Neuronal stem cell (in vitro differentiated cells): ENCODE results near the gene CPM.
"Not testable (repeated sequence)": the region's sequence is repeated elsewhere in the genome, so short reads cannot be mapped to it uniquely, and the experiment has no call there.

Experiments
- DNase-seq: peaks from one replicate; pipeline ENCODE4 v3.0.0-alpha.2; 2013; ENCODE audit warnings: low spot score
- H2AFZ ChIP-seq: one replicate; pipeline ENCODE4 v1.6.1; 2013; ENCODE audit warnings: mild to moderate bottlenecking, low read length, inconsistent platforms
- H2AK5ac ChIP-seq: 2 replicates; pipeline ENCODE4 v1.6.1; 2013; ENCODE audit warnings: low read depth, mild to moderate bottlenecking, inconsistent platforms, low read length, moderate library complexity, mixed read lengths
- H2BK120ac ChIP-seq: 2 replicates; pipeline ENCODE4 v1.6.1; 2013; ENCODE audit warnings: low read depth, mild to moderate bottlenecking, inconsistent platforms, low read length, moderate library complexity, mixed read lengths
- H2BK12ac ChIP-seq: one replicate; pipeline ENCODE4 v1.6.1; 2013; ENCODE audit warnings: low read length, inconsistent platforms
- H2BK15ac ChIP-seq: 2 replicates; pipeline ENCODE4 v1.6.1; 2013; ENCODE audit warnings: mild to moderate bottlenecking, low read length, inconsistent platforms, mixed read lengths
- H2BK5ac ChIP-seq: one replicate; pipeline ENCODE4 v1.6.1; 2013; ENCODE audit warnings: inconsistent platforms, mild to moderate bottlenecking, low read length, moderate library complexity
- H3K14ac ChIP-seq: one replicate; pipeline ENCODE4 v1.6.1; 2013; ENCODE audit warnings: low read length, inconsistent platforms
- H3K18ac ChIP-seq: 2 replicates; pipeline ENCODE4 v1.6.1; 2013; ENCODE audit warnings: low read length, inconsistent platforms
- H3K23ac ChIP-seq: 2 replicates; pipeline ENCODE4 v1.6.1; 2013; ENCODE audit warnings: low read depth, mild to moderate bottlenecking, mixed read lengths, low read length, inconsistent platforms; ENCODE audit not compliant: poor library complexity
- H3K27ac ChIP-seq: replicated peaks from 3 replicates; pipeline ENCODE4 v1.5.1; 2013; ENCODE audit warnings: low read length, inconsistent platforms
- H3K27me3 ChIP-seq, 3 experiments: 2 replicates each; pipeline ENCODE4 v1.6.1; 2013; ENCODE audit warnings: low read length in 3 of 3, mild to moderate bottlenecking in 2 of 3, inconsistent platforms in 1 of 3, low read depth in 1 of 3, mixed read lengths in 1 of 3, moderate library complexity in 1 of 3; ENCODE audit not compliant: control insufficient read depth in 3 of 3, insufficient read depth in 3 of 3
- H3K36me3 ChIP-seq, 2 donors: replicated peaks in 1 of 2; 2 replicates each; pipeline ENCODE4 v1.6.1; 2013; ENCODE audit warnings: low read length in 2 of 2; ENCODE audit not compliant: control insufficient read depth in 2 of 2, insufficient read depth in 2 of 2
- H3K4ac ChIP-seq: 2 replicates; pipeline ENCODE4 v1.6.1; 2013; ENCODE audit warnings: inconsistent platforms, mild to moderate bottlenecking, low read length, moderate library complexity
- H3K4me1 ChIP-seq, 2 donors: 1 replicate in 1 of 2; 2 replicates in 1 of 2; pipeline ENCODE4 v1.6.1; 2013; ENCODE audit warnings: low read length in 2 of 2, low read depth in 1 of 2; ENCODE audit not compliant: control insufficient read depth in 2 of 2, insufficient read depth in 1 of 2
- H3K4me2 ChIP-seq: one replicate; pipeline ENCODE4 v1.6.1; 2013; ENCODE audit warnings: mild to moderate bottlenecking, low read length, inconsistent platforms; ENCODE audit not compliant: insufficient read depth, poor library complexity, severe bottlenecking
- H3K4me3 ChIP-seq, 2 donors: 2 replicates each; pipeline ENCODE4 v1.5.1; 2013; ENCODE audit warnings: low read length in 2 of 2, mild to moderate bottlenecking in 2 of 2, inconsistent platforms in 1 of 2, moderate library complexity in 1 of 2
- H3K79me1 ChIP-seq: one replicate; pipeline ENCODE4 v1.6.1; 2013; ENCODE audit warnings: low read depth, mild to moderate bottlenecking, inconsistent platforms, low read length, moderate library complexity
- H3K9ac ChIP-seq: one replicate; pipeline ENCODE4 v1.6.1; 2013; ENCODE audit warnings: mild to moderate bottlenecking, low read depth, low read length, inconsistent platforms; ENCODE audit not compliant: poor library complexity
- H3K9me3 ChIP-seq, 2 donors: replicated peaks in 1 of 2; 2 replicates each; pipeline versions ENCODE3 to v1.6.1; 2013; ENCODE audit warnings: low read length in 2 of 2, mild to moderate bottlenecking in 2 of 2, inconsistent platforms in 1 of 2, low read depth in 1 of 2, mixed read lengths in 1 of 2, moderate library complexity in 1 of 2; ENCODE audit not compliant: control insufficient read depth in 2 of 2, insufficient read depth in 1 of 2
- H4K8ac ChIP-seq: one replicate; pipeline ENCODE4 v1.6.1; 2013; ENCODE audit warnings: low read depth, mild to moderate bottlenecking, inconsistent platforms, low read length, moderate library complexity
- H4K91ac ChIP-seq: one replicate; pipeline ENCODE4 v1.6.1; 2013; ENCODE audit warnings: low read length, low read depth, mild to moderate bottlenecking, inconsistent platforms; ENCODE audit not compliant: poor library complexity
- WGBS, 2 donors: extraction: QIAGEN DNeasy Blood & Tissue Kit; methylation state at CpG; one replicate each; pipeline ENCODE4 v1.1.7; 2013; ENCODE audit warnings: missing lambda C conversion rate in 2 of 2, mixed read lengths in 1 of 2; ENCODE audit not compliant: insufficient read length in 2 of 2, insufficient replicate concordance in 1 of 2; ENCODE audit errors: extremely low coverage in 2 of 2; 5-methylcytosine and 5-hydroxymethylcytosine counted together

CPM gene

DNA sequence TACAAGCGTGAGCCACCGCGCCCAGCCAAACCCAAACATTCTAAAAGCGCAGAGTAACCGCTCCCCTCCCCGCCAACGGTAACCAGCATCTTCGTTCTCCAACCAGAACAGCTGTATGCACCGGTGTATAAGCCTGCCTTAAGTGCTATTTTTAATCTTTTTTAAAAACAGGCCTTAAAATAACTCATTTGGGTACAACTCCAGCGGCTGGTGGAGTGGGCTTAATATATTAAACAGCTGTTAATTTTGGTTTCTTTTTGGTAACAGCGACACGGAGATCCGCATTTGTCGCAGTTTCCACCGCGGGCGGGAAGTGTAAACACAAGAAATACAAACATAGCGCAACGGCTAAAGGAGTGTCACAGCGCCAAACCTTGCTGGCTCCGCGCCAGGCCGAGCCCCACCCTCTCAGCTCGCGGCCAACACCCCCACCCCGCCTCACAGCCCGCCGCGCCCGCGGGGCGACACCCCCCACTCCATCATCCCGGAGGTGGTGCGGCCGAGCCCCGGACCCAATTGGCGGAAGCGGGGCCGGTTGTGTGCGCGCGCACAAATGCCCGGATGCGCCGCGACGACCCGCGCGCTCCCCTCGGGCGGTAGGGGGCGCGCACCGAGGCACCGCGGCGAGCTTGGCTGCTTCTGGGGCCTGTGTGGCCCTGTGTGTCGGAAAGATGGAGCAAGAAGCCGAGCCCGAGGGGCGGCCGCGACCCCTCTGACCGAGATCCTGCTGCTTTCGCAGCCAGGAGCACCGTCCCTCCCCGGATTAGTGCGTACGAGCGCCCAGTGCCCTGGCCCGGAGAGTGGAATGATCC lies 125.2 kb downstream of the CPM start, which contains the start of gene MDM2:
Gene MDM2 (plus strand): TSS at position 602 of the 812 bp plus-strand sequence. CDS start 301 bp downstream, outside the sequence.
- Histone ChIP-seq H3K14ac (peak within 1 kb of the TSS; percentile 99), H3K4ac (peak within 1 kb of the TSS; percentile 100), H2AFZ (peak within 1 kb of the TSS; percentile 95), H2BK120ac (peak within 1 kb of the TSS; percentile 87), H2AK5ac (peak within 1 kb of the TSS; percentile 95), H3K18ac (peak within 1 kb of the TSS; percentile 100), H3K36me3 (peaks cover 0 to 36% of the 10 kb centered on the region in 2 donors), H2BK5ac (peak within 1 kb of the TSS; percentile 97), H3K27me3 (no peaks in the 10 kb centered on the region), H3K9me3 (peaks cover 0 to 5% of the 10 kb centered on the region in 2 donors), H3K4me1 (peaks cover 0 to 6% of the 10 kb centered on the region in 2 donors), H3K79me1 (peaks cover 2% of the 10 kb centered on the region), H3K23ac (peak within 1 kb of the TSS; percentile 100), H4K8ac (no peak within 1 kb of the TSS), H3K4me2 (peak within 1 kb of the TSS; percentile 95), H2BK15ac (peak within 1 kb of the TSS; percentile 98), H3K27ac (peak within 1 kb of the TSS; percentile 99), H3K9ac (peak within 1 kb of the TSS; percentile 99), H3K4me3 (peak within 1 kb of the TSS; percentile 95 to 100), H4K91ac (peak within 1 kb of the TSS; percentile 100), H2BK12ac (peak within 1 kb of the TSS; percentile 41)
- no CpG with 5 or more reads among the region's 72 CpGs for WGBS, 2 donors
- peak; percentile 90 for DNase-seq

DNA sequence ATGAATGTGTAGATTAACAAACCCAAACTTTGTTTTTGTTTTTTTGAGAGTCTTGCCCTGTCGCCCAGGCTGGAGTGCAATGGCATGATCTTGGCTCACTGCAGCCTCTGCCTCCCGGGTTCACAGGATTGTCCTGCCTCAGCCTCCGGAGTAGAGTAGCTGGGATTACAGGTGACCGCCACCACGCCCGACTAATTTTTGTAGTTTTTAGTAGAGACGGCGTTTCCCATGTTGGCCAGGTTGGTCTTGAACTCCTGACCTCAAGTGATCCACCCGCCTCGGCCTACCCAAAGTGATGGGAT lies 125.7 kb downstream of the CPM start:
- not testable (repeated sequence) for H3K9ac ChIP-seq, H2BK5ac ChIP-seq, H3K4ac ChIP-seq, H2BK15ac ChIP-seq, H3K23ac ChIP-seq, H4K8ac ChIP-seq, H4K91ac ChIP-seq, H2BK120ac ChIP-seq, H3K79me1 ChIP-seq, H3K4me1 ChIP-seq, H2BK12ac ChIP-seq, DNase-seq, H3K27me3 ChIP-seq, H2AK5ac ChIP-seq, H3K9me3 ChIP-seq, H3K14ac ChIP-seq, H3K18ac ChIP-seq
- no CpG with 5 or more reads among the region's 10 CpGs for WGBS, 2 donors
- Histone ChIP-seq H3K4me2 (peak overlapping the region; percentile 56), H3K27ac (peak overlapping the region; percentile 79), H3K36me3 (peaks cover 0 to 30% of the 10 kb centered on the region in 2 donors), H3K4me3 (peak overlapping the region; percentile 69 to 95), H2AFZ (peak overlapping the region; percentile 66)

DNA sequence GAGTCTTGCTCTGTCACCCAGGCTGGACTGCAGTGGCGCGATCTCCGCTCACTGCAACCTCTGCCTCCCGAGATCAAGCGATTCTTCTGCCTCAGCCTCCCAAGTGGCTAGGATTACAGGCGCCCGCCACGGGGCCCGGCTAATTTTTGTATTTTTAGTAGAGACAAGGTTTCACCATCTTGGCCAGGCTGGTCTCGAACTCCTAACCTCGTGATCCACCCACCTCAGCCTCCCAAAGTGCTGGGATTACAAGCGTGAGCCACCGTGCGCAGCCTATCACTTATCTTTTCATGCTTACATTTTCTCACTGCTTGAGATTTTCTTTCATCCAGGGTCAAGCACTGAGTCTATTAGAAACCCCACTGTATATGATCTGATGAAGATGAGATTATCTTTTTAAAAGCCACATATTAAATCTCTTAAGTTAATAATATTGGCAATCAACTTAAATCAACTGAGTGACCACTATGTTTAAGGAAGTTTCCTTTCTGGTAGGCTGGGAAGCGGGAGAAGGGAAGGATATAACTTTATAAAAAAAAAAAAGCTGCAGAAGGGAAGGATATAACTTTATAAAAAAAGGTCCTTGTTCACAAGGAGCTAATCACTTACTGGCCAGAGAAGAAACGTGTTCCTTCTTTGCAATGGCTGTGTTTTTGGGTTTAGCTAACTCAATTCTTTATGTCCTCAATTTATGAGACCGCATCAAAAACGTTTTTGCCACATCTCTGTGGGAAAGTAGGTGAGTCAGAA lies 126.3 kb downstream of the CPM start:
- Histone ChIP-seq H4K8ac (no peak overlapping the region), H3K27ac (no peak overlapping the region), H3K18ac (no peak overlapping the region), H2BK120ac (no peak overlapping the region), H3K23ac (no peak overlapping the region), H2BK5ac (no peak overlapping the region), H2AK5ac (no peak overlapping the region), H2BK15ac (no peak overlapping the region), H3K4ac (no peak overlapping the region), H3K14ac (no peak overlapping the region), H3K79me1 (peaks cover 2% of the 10 kb centered on the region), H3K4me3 (no peak overlapping the region), H2AFZ (no peak overlapping the region), H2BK12ac (no peak overlapping the region), H3K4me1 (peaks cover 0 to 6% of the 10 kb centered on the region in 2 donors), H3K27me3 (no peaks in the 10 kb centered on the region), H3K4me2 (no peak overlapping the region), H3K9me3 (peaks cover 0 to 5% of the 10 kb centered on the region in 2 donors), H4K91ac (no peak overlapping the region), H3K9ac (no peak overlapping the region), H3K36me3 (peaks cover 0 to 25% of the 10 kb centered on the region in 2 donors)
- DNase-seq = no peak
- WGBS, 2 donors = no CpG with 5 or more reads among the region's 18 CpGs

DNA sequence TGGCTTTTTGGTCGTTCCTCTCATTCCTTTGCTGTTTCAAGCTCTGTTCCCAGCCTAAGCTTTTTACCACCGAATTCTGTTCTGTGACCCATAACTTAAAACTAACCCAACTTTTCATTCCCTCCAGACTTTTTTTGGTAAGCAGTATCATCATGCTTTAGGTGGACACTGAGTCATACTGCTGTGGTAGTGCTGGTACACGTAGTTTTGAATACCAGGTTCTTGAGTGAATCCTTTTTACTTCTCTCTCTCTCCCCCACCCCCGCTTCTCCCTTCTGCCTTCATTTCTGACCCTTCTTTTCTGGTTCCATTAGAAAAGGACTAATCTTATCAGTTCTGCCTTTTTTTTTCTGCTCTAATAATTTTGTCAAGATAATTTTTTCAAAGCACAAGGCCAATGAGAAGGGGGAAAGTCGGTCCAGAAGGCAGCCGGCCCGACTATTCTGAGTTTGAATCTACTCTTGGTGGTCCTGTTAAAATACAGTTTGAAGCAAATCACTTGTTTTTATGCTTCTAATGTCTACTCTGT lies 127.3 kb downstream of the CPM start:
- Histone ChIP-seq H3K4ac (no peak overlapping the region), H2AFZ (no peak overlapping the region), H3K23ac (no peak overlapping the region), H3K14ac (no peak overlapping the region), H2BK12ac (no peak overlapping the region), H3K9ac (no peak overlapping the region), H3K79me1 (peaks cover 2% of the 10 kb centered on the region), H3K4me3 (no peak overlapping the region), H3K27ac (no peak overlapping the region), H2BK15ac (no peak overlapping the region), H3K18ac (no peak overlapping the region), H4K91ac (no peak overlapping the region), H3K4me2 (no peak overlapping the region), H4K8ac (no peak overlapping the region), H3K4me1 (peaks cover 0 to 6% of the 10 kb centered on the region in 2 donors), H3K27me3 (no peaks in the 10 kb centered on the region), H3K9me3 (peaks cover 0 to 5% of the 10 kb centered on the region in 2 donors), H2AK5ac (no peak overlapping the region), H2BK5ac (no peak overlapping the region), H2BK120ac (no peak overlapping the region), H3K36me3 (peaks cover 0 to 15% of the 10 kb centered on the region in 2 donors)
- no peak for DNase-seq
- WGBS, 2 donors = no CpG with 5 or more reads among the region's 7 CpGs
